Tibial nerve (tissue), 4 donors: Measurements from ENCODE around the gene ZDHHC7. TPM values are rescaled to one million over a fixed set of nuclear protein-coding genes. Genes with fewer than 3 reads are reported as not detected.
"Not testable (repeated sequence)": the region's sequence is repeated elsewhere in the genome, so short reads cannot be mapped to it uniquely, and the experiment has no call there.

Source experiments
- DNase-seq, 2 donors: peaks; one replicate each; pipeline ENCODE4 v3.0.0-alpha.2; 2019; ENCODE audit warnings: low spot score in 2 of 2
- H3K27ac ChIP-seq, 4 donors: fragments of 200-600 bp; sonication (generic) in 3 of 4; one replicate each; pipeline ENCODE4 v1.5.1; 2017 to 2019; ENCODE audit warnings: mild to moderate bottlenecking in 1 of 4
- H3K27me3 ChIP-seq, 2 donors: fragments of 200-600 bp; sonication (generic) in 1 of 2; one replicate each; pipeline versions ENCODE4 v1.5.1 to v1.6.0; 2017 to 2019
- H3K36me3 ChIP-seq, 3 donors: fragments of 200-600 bp; sonication (generic); one replicate each; pipeline ENCODE4 v1.5.1; 2018 to 2019
- H3K4me1 ChIP-seq, 4 donors: fragments of 200-600 bp; sonication (generic) in 3 of 4; one replicate each; pipeline ENCODE4 v1.5.1; 2017 to 2019
- H3K4me3 ChIP-seq, 4 donors: fragments of 200-600 bp; sonication (generic) in 3 of 4; one replicate each; pipeline ENCODE4 v1.5.1; 2017 to 2019; ENCODE audit warnings: mild to moderate bottlenecking in 1 of 4, moderate library complexity in 1 of 4
- H3K9me3 ChIP-seq, 4 donors: fragments of 200-600 bp; sonication (generic) in 3 of 4; one replicate each; pipeline ENCODE4 v1.5.1; 2017 to 2019
- CTCF ChIP-seq, 5 experiments: fragments of 200-600 bp in 3 of 5; fragments of 450-650 bp in 2 of 5; sonication (generic) in 3 of 5; IDR thresholded peaks; one replicate each; pipeline ENCODE4 v1.5.1; 2016 to 2019; ENCODE audit warnings: antibody characterized with exemption in 5 of 5, mild to moderate bottlenecking in 3 of 5, moderate library complexity in 2 of 5
- EP300 ChIP-seq, 2 donors: sonication (generic); formaldehyde crosslinking; IDR thresholded peaks; one replicate each; pipeline ENCODE4 v1.6.1; 2017; ENCODE audit warnings: antibody characterized with exemption in 2 of 2, mild to moderate bottlenecking in 1 of 2
- POLR2A ChIP-seq, 2 donors: fragments of 450-650 bp; IDR thresholded peaks; one replicate each; pipeline ENCODE4 v1.6.1; 2017; ENCODE audit warnings: antibody characterized with exemption in 2 of 2, mild to moderate bottlenecking in 2 of 2, moderate library complexity in 2 of 2
- WGBS, 2 donors: methylation state at CpG; one replicate each; pipeline ENCODE4 v1.1.5; 2018; 5-methylcytosine and 5-hydroxymethylcytosine counted together
- total RNA-seq, 4 donors: library from RNA; depleted of rRNA; stranded (reverse); fragments of >200 nt; gene quantifications; one replicate each; pipeline ENCODE4 v1.1.0, GENCODE V29; 2016

Gene ZDHHC7
- total RNA-seq, 4 donors from 2014 or later: 58.1 to 75.6 (median 62.6) TPM

- no peaks in the 10 kb centered on the region for H3K36me3 ChIP-seq
- peak overlapping the region; percentile 8 to 93 (median 77) for H3K27ac ChIP-seq
- H3K4me3 ChIP-seq: peak overlapping the region in 3 of 4 donors; percentile 10 to 40 (median 17)
- no peaks in the 10 kb centered on the region for H3K27me3 ChIP-seq
- H3K4me1 ChIP-seq: peaks cover 0 to 37% (median 29%) of the 10 kb centered on the region in 4 donors
- H3K9me3 ChIP-seq: no peaks in the 10 kb centered on the region
- DNase-seq: no peak
- 67 to 70% methylated on average over 15 to 16 of the region's 16 CpGs for WGBS, 2 donors
- TF ChIP-seq CTCF (IDR thresholded peaks at IDR 0.05) (peak; percentile 23 to 55 (median 45)), POLR2A (IDR thresholded peaks at IDR 0.05) (no peak), EP300 (IDR thresholded peaks at IDR 0.05) (no peak)
These were observed 44.9 kb upstream of the ZDHHC7 start for GRCh38 chr16:85056211-85056748.

DNA sequence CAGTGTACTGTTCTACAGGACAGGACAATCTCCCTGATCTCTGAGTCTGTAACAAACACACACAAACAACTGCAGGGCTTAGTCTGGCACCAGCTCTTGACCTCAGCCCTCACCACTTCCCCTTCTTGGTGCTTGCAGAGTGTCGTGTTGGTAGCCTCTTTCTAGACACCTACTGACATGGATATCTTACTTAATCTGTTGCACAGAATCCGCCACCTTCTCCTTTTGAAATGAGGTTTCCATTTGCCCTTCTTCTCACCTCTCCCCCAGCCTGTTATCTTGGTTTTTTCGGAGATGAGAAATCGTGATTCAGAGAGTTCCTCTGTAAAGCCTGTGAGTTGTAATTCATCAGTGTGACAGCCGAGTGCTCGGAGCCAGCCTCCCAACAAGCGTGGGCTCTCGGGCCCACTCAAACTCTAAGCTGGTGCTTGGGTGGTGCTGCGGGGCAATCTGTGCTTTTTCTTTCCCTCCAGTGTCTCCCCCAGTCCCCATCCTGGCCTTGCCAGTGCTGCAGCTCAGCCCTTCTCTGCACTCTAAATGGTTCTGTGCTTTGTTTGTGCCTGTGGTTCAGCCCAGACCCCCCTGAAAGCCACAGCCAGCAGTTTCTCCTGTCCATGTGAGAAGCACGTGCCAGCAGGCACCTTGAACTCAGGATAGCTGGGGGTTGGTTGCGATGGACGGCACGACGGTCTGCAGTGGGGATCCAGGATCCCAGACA is 44.3 kb upstream of the ZDHHC7 start:
- Histone ChIP-seq H3K4me3 (peak overlapping the region in 3 of 4 donors; percentile 10 to 40 (median 17)), H3K9me3 (no peaks in the 10 kb centered on the region), H3K36me3 (no peaks in the 10 kb centered on the region), H3K27ac (peak overlapping the region; percentile 8 to 93 (median 77)), H3K4me1 (peaks cover 0 to 42% (median 32%) of the 10 kb centered on the region in 4 donors), H3K27me3 (no peaks in the 10 kb centered on the region)
- peak in 1 of 2 donors; percentile 68 for DNase-seq
- 26 to 31% methylated on average over 14 of the region's 14 CpGs for WGBS, 2 donors
- TF ChIP-seq CTCF (IDR thresholded peaks at IDR 0.05): no peak
- TF ChIP-seq POLR2A (IDR thresholded peaks at IDR 0.05): no peak
- peak in 1 of 2 donors; percentile 77 for TF ChIP-seq EP300 (IDR thresholded peaks at IDR 0.05)

DNA sequence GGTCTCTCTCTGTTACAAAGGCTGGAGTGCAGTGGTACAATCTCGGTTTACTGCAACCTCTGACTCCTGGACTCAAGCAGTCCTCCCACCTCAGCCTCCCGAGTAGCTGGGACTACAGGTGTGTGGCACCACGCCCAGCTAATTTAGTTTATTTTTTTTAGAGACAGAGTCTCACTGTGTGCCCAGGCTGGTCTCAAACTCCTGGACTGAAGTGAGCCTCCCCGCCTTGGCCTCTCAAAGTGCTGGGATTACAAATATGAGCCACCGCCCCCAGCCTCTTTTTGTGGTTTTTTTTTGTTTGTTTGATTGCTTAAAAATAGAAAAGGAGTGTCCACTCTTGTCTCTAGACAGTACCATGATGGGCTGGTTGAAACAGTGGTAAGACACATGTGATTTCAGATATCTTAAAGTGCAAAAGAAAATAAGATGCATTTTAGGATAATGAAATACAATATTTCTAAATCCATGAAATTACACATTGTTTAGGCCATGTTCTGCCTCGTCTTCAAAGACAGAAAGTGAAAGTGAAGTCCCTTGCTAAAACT is 43.7 kb upstream of the ZDHHC7 start:
- TF ChIP-seq POLR2A (IDR thresholded peaks at IDR 0.05) (no peak), CTCF (IDR thresholded peaks at IDR 0.05) (no peak), EP300 (IDR thresholded peaks at IDR 0.05) (no peak)
- no peaks in the 10 kb centered on the region for H3K27me3 ChIP-seq
- H3K36me3 ChIP-seq: no peaks in the 10 kb centered on the region
- no peak for DNase-seq
- peak overlapping the region in 3 of 4 donors; percentile 10 to 40 (median 17) for H3K4me3 ChIP-seq
- WGBS, 2 donors: 57 to 58% methylated on average over 6 of the region's 6 CpGs
- H3K9me3 ChIP-seq: no peaks in the 10 kb centered on the region
- H3K4me1 ChIP-seq: peaks cover 0 to 46% (median 35%) of the 10 kb centered on the region in 4 donors
- peak overlapping the region; percentile 8 to 93 (median 77) for H3K27ac ChIP-seq

GRCh38 chr16:85054321-85054720 is 43.0 kb upstream of the ZDHHC7 start:
- not testable (repeated sequence) for DNase-seq, H3K27me3 ChIP-seq, H3K36me3 ChIP-seq, H3K4me3 ChIP-seq, H3K9me3 ChIP-seq
- Histone ChIP-seq H3K4me1 (peaks cover 0 to 46% (median 35%) of the 10 kb centered on the region in 4 donors), H3K27ac (peak overlapping the region in 3 of 4 donors; percentile 67 to 93 (median 87))
- WGBS, 2 donors: 85 to 96% methylated on average over 3 of the region's 3 CpGs

GRCh38 chr16:85052536-85052935 is 41.2 kb upstream of the ZDHHC7 start:
- Histone ChIP-seq H3K27me3 (no peaks in the 10 kb centered on the region), H3K9me3 (no peaks in the 10 kb centered on the region), H3K4me3 (no peak overlapping the region), H3K27ac (no peak overlapping the region), H3K36me3 (peaks cover 0 to 6% (median 0%) of the 10 kb centered on the region in 3 donors), H3K4me1 (peaks cover 0 to 46% (median 35%) of the 10 kb centered on the region in 4 donors)
- no peak for TF ChIP-seq EP300 (IDR thresholded peaks at IDR 0.05)
- no peak for TF ChIP-seq POLR2A (IDR thresholded peaks at IDR 0.05)
- TF ChIP-seq CTCF (IDR thresholded peaks at IDR 0.05): no peak
- DNase-seq: no peak
- WGBS, 2 donors: 91 to 92% methylated on average over 10 of the region's 10 CpGs
